NCI-H510A treated with DMSO at 0.1 percent for 48 hours (cell line): ENCODE measurements around the gene USP28.

ENCODE experiments used
- DNase-seq: peaks from one replicate; lab custom pipeline; 2025; lab: John Stamatoyannopoulos, UW

The USP28 gene

DNA sequence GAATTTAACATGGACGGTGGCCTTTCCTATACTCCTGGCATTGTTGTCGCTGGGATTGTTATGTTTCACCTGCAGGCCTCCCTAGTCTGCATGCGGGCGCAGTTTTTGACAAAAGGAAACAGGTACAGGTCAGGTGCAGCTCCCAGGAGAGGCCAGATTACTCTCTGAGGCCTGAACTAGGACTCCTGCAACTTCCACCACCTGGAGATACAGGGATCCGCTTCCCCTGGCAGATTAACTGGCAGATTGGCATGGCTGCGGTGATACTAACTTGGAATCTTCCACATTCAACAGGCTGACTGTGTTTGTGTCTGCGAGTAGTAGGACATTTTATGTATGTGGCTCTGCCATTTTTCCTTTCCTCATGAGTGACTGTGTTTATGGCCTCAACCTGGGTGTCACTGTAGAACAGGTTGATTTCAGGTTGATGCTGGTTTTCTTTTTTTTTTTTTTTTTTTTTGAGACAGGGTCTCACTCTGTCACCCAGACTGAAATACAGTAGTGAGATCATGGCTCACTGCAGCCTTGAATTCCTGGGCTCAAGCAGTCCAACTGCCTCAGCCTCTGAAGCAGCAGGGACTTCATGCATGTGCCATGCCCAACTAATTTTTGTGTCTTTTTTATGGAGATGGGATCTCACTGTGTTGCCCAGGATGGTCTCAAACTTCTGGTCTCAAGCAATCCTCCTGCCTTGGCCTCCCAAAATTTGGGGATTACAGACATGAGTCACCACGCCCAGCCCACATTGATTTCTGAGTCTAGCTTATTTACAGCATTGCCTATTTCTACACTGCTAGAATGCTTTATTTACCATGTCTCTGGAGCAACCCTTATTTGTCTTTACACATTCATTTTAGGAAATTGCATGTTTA lies 1.7 kb upstream of the USP28 start:
- DNase-seq: no peak

DNA sequence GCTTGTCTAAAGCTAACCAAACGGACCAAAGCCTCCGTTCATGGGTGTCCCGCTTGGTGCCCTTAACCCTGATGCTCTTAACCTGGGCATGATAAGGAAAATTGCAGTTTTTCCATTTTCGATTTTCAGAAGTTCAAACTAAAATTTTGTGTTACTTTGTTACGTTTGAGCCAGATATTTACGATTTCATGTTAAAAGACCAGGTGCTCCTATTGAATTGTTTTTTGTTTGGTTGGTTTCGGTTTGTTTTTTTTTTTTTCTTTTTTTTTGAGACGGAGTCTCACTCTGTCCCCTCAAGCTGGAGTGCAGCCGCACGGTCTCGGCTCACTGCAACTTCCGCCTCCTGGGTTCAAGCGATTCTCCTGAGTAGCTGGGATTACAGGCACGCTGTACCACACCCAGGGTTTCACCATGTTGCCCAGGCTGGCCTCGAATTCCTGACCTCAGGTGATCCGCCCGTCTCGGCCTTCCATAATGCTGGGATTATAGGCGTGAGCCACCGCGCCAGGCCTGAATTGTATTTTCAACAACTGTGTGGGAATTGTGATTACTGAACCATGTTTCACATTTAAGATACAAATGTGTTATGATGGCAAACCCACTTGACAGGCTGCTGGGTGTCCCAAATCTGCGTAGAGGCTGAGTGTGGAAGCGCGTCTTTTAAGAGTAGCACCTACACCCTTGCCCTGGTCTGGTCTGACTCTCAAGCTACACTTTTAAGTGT lies 864 bp upstream of the USP28 start:
- peak; percentile 55 for DNase-seq

DNA sequence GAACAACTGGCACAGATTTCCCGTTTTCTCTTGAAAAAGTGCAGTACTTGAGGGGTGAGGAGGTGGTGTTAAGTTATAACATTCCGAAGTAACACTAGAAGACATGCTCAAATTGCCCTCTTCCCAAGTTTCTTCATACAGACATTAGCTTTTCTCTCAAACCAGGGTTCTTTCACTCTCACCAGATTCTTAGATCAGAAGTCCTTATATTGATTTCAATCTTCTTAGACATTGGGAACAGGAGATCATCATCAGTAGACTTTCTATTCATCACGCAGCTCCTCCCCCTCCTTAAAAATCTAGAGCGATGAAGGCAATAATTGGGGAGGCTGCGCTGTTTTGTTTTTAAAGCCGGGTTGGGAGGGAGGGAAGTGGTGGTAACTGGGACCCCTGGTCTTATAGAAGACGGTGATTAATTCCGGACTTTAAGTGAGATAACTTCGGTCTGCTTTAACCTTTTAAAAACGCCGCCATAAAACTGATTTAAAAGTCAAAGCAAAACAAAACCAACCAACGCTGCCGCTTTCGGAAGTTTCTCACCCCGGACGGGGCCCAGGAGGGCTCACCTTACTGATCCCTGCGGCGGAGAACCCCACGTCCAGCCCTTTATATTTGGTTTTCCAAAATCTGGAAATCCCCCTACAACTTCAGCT lies 665 bp downstream of the USP28 start:
- DNase-seq: peak; percentile 50

DNA sequence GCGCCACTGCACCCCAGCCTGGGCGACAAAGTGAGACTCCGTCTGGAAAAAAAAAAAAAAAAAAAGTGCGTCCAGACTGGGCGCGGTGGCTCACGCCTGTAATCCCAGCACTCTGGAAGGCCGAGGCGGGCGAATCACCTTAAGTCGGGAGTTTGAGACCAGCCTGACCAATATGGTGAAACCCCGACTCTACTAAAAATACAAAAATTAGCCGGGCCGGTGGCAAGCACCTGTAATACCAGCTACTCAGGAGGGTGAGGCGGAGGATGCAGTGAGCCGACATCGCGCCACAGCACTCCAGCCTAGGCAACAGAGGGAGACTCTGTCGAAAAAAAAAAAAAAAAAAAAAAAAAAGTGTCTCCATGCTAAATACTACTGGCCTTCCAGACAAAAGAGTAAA lies 1.3 kb downstream of the USP28 start:
- DNase-seq: no peak

DNA sequence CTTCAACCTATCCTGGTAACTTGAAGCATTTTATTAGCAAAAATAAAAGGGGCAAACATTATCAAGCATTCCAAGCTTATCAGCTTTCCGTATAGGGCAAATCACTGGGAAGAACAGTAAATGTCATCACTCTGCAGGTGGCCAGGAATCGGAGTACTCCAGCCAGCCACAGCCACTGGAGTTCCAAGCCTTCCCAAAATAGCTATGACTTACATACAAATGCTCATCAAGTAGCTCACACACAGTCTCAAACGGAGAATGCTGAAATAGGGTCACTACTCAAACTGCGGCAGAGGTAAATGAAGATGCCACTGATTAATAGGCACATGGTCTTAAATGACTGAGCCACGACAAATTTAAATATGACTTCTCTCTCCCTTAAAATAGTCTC lies 2.1 kb downstream of the USP28 start:
- DNase-seq: no peak

DNA sequence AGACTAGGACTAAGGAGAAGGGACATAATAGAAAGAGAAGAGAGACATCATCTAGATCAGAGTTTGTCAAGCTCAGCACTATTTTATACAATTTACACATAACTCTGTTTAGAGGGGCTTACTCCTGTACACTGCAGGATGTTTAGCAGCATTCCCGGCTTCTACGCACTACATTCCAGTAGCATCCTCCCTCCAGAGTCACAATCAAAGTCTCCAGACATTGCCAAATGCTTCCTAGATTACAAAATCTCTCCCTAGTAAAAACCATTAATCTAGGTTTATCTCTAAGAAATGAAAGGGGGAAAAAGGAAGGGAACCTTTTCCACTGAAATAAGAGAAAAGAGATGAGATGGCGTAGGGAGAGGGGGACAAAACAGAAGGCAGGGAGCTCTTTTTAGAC lies 4.0 kb downstream of the USP28 start:
- no peak for DNase-seq

DNA sequence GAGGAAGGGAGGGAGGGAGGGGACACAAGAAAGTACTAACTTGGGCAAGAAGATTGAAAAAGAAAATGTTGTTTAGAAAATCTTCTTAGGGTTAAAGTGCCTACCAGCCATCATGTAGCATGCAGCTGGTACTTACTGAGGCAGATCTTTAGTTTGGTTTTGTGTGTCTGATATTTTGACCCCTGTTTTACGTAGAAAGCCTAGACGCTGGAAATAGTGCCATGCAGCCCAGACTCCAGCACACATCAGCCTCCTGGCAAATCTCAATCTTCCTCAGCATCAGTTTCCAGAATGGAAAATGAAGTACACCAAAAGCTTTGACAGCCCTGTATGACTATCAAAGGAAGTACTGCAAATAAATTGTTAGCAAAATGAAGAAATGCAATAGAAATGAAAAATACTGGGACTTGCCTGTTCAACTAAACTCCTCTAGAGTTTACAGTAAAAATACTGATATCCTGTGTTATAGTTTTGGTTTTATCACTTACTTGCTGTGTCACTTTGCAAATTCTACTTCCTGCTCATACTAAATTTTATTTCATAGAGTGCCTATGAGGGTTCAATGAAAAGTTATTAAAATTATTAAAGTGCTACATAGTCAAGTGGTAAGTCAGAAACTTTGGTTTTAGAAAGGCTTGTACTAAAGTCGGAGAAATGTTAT lies 7.4 kb downstream of the USP28 start:
- no peak for DNase-seq

DNA sequence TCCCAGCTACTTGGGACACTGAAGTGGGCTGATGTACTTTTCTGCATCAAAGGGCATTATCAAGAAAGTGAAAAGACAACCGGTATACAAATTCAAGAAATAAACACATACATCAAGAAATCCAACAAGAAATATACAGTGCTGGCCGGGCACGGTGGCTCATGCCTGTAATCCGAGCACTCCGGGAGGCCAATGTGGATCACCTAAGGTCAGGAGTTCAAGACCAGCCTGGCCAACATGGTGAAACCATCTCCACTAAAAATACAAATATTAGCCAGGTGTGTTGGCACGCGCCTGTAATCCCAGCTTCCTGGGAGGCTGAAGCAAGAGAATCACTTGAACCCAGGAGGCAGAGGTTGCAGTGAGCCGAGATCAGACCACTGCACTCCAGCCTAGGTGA lies 9.5 kb downstream of the USP28 start:
- DNase-seq: no peak

DNA sequence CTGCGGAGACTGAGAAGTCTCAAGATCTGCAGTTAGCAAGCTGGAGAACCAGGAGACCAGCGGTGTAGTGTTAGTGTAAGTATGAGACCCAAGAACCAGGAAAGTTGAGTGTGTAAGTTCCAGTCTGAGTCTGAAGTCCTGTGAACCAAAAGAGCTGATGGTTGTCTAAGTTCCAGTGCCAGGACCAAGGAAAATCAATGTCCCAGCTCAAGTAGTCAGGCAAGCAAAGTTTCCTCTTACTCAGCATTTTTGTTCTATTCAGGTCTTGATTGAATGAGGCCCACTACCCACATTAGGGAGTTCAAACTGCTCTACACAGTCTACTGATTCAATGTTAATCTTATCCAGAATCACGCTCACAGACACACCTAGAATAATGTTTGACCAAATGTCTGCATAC lies 11.0 kb downstream of the USP28 start:
- DNase-seq: no peak

DNA sequence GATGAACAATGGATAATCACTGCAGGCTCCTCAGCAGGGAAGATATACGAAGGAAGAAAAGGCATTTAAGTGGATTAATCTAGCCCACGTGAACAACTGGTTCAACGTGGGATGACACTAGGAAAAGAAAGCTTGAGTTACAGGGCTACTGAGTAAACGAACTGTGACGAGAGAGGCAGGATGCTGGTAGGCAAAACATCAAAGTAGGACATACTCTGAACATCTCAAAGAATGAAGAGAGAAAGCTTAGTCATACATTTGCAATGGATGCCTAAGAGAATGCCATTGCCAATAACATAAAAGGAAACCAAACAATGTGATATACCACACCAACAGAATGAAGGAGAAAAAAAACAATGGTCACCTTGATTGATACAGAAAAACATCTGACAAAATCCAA lies 12.9 kb downstream of the USP28 start:
- peak; percentile 59 for DNase-seq

DNA sequence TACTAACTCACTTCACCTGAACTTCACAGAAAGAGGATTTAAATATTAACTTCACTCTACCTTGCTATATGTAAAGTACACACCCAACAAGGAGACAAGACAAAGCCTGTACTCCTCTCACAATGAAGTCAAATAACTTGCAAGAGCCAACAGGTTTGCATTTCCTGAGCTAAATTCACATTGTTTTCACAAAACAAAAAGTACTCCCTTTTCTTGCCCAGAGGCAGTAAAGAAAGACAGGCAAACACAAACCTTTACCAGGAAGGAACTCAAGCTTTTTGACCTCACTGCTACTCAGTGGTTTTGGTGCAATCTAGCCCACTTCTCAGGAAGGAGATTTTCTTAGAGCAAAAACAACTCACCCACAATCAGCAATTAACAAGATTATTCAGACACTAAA lies 15.7 kb downstream of the USP28 start:
- DNase-seq: no peak

DNA sequence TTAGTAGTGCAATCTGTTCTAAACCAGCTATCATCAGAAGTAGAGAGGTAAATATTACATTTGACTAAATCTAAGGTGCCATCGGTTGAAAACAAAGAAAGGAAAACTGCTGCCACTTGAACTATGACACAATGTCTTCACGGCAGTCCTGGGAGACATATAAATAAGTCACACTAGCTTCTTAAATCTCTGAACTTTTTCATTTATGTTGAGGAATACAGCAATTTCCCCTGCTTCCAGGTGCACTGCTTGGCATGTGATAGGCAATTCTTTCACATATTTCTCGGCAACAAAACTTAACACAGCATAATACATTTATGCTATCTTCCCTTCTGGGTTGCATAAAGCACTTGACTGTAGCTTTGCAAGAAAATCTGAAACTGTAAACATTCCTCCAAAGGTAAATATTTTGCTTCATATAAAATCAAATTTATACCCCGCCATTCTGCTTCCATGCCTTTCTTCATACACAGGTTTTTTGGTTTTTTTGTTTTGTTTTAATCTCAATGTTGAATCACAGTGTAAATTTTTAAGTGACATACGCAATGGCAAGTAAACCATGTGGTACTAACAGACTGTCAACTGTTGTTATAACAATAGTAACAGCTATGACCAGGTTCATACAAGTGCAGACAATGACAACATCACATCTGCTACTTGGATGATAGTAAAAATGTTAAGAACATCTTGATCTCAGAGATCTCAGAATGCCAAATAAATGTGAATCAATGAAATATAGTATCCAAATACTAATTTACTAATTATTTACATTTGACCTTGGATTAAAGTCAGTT lies 18.2 kb downstream of the USP28 start:
- DNase-seq: no peak

DNA sequence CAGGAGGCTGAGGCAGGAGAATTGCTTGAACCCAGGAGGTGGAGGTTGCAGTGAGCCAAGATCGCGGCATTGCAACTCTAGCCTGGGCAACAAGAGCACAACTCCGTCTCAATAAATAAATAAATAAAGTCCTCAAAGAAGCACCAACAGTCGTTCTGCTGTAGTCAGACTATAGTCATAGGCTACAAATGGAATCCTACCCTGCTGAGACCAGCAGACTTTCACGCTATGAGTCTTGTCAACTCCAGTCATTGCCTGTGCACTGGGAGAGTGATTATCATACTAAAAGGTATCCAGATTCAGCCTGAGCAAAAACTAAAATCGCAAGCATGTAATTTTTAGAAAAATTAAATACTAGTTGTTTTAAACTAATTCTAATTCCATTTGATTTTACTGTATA lies 19.6 kb downstream of the USP28 start:
- DNase-seq: no peak

DNA sequence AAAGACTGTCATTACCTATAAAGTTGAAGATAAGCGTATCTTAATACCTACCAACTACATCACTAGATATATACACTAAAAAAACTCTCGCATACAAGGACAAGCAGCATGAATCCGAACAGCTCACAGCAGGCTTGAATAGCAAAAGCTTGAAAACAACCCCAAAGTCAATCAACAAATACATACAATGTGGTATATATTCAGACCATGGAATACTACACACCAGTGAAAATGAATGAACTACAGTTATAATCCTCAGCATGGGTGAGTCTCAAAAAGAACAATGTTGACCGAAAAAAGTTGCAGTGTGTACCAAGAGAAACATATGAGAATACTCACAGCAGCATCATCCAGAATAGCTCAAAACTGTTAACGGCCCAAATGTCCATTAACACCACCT lies 25.2 kb downstream of the USP28 start:
- DNase-seq: no peak

DNA sequence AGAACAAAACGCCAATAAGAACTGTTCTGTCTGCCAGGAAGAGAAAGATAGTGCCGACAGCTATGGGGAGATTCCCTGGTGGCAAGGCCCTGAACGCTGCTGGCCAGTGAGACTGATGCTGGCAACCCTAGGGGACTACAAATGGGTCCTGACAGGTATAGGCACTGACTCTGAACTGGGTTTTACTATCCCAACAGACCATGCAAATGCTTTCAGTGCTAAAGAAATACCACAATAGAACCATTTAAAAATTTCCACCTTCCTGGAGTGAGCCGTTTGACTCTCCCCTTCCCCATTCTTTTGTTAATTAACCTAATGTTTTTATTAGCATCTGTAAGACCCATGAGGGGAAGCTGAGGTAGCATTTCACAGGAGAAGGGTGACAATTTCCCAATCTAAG lies 25.7 kb downstream of the USP28 start:
- DNase-seq: no peak

DNA sequence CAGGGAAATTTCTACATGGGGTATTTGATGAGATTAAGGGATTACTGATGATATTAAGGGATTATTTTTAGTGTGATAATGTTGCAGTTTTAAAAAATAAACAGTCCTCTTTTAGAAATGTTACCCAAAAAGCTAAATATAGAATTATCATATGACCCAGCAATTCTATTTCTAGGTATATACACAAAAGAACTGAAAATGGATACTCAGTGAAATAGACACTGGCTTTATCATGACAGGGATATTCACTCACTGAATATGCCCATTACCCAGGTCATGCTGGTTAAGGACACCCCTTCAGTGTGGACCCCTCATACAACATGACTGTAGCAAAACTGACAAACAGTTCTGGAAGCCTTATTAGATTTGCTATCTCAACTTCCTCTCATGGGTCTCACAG lies 27.8 kb downstream of the USP28 start:
- no peak for DNase-seq

DNA sequence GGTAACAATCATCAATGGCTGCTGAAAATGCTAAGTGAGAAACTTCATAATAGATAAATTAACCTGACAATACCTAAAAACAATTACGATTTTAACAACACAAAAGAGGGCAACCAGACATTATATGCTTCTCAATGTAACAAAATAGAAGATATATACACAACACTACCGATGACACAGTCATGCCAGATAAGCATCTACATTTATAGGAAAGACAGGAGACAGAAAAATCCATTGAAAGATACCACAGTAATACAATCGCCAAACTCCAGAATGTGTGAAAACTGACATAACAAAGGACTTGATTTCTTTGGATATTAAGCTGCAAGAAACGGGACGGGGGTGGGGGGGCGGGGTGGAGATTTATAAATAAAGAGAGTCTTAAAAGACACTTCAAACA lies 28.3 kb downstream of the USP28 start:
- DNase-seq: no peak

DNA sequence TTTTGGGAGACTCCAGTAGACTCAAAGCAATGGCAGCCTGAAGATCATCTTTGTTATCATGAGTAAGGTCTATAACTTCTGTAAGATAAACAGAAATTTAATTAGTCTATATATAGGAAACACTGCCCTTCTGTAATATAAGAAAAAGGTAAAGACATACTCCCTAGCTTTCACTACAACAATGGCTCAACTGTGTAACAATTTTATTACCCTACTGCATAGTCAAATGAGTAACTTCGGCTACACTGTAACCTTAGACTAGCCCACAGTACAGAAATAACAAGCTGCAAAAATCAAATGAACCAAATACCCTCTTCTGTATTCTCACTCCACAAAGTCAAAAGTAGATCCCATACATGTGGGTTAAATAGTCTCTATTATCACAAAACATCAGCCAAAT lies 33.7 kb downstream of the USP28 start:
- DNase-seq: no peak

DNA sequence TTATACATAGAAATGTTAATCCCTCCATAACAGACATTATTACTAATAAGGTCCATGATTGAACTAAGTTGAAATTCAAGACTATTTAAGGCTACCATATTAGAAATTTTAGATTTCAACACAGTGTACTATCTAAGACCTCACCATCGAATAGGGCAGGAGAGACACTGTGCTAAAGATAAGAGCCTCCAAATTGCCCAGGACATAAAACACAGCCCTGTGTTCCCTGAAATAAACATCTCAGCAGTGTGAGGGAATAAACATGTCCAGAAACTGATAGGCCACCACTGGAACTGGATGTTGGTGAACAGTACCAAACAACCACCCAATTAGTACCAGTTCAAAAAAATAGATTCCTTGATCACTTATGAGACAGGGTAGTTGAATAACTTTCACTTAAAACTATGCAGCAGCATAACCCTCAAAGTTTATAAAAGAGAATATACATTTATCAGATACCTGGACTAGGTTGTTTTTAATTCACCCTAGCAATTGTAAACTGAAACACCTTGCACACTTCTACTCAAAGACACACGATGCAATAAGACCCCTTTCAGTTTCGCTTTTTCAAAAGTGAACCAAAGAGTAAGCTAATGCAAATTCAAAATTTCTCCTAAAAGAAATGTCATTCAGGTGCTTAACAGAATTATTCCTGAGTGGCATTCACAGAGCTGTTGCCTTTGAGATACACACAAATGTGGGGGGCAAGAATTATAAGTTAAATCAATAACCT lies 34.3 kb downstream of the USP28 start:
- no peak for DNase-seq

DNA sequence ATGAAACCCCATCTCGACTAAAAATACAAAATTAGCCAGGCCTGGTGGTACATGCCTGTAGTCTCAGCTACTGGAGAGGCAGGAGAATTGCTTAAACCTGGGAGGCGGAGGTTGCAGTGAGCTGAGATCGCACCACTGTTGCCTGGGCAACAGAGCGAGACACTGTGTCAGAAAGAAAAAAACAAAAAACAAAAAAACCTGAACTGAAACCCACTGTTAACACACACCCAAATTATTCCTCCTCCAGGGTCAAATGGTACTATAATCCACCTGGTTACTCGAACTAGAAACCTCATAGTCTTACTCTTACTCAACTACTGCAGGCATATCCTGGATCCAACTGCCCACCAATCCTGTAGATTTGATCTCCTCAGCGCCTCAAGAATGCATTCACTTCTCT lies 35.5 kb downstream of the USP28 start:
- no peak for DNase-seq

DNA sequence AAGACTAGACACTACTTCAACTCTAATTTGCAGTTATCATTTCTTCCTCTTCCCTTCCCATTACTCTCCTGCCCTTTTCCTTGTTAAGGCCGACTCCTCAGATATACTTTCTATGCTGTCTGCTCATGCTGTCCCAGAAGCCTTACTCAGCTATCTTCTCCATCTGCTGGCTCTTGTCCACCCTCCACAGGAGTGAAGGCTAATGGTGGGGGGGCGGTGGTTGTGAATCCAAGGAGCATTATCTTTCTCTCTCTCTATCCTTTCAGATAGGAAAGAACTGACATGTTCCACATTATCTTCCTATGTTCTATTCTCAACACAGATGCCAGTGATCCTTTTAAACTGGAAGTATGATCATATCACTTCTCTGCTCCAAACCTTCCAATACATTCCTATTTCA lies 37.4 kb downstream of the USP28 start:
- DNase-seq: no peak
